Measurements from ENCODE around the gene ISOC2. TPM values are rescaled to one million over a fixed set of nuclear protein-coding genes. Genes with fewer than 3 reads are reported as not detected.
A peak's percentile ranks its signal among the peaks of the same experiment; 100 is the strongest.

ISOC2 gene
- total and polyA plus RNA-seq, 9 of the 15 experiments (the other 6 are each of a cell fraction or from before 2014, with no cell fraction given) = 1.2 to 229 (median 58.3) TPM

DNA sequence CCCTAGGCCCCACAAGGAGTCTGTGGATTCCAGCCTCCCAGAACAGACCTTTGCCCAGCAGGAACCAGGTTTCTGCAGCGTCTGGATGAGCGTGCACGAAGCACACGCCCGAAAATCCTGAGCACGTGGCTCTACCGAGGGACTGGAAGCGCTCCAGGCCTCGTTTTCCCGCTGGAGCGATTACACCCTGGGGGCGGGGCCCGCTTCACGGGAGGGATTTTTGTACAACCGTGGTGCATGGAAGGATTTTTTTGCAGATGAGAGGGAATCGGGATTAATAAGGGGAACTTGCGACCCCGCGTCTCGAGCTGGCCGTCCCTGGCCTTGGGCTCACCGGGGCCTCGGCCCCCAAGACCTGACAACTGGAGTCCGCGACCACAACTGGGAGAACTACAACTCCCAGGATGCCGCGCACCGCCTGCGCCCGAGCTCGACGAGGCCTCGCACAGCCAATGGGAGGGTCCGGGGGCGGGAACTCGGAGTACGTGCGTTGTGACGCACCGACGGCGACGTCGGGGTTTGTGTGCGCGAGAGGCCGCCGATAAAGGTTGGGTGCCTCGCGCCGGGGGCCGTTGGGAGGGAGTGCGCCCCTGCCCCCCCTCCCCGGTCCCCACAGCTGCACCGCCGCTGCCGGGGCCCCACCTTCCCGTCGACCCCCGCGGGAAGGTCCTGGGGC lies 14.8 kb upstream of the ISOC2 start, which contains the start of gene ZNF628 (continued):
- TF ChIP-seq REST (IDR thresholded peaks at IDR 0.05; ENCODE audit: borderline replicate concordance) = no peak
- TF ChIP-seq REST (CRISPR knock-in tag; IDR thresholded peaks at IDR 0.05; ENCODE audit: low read depth) = peak; percentile 78
- peak; percentile 61; the same call in 1 of the 2 replicates for TF ChIP-seq ZBTB33 (CRISPR knock-in tag; IDR thresholded peaks at IDR 0.05)
- TF ChIP-seq SRF (CRISPR knock-in tag; IDR thresholded peaks at IDR 0.05) = no peak; a peak in 1 of 4 replicates
- TF ChIP-seq, protein P1, sequence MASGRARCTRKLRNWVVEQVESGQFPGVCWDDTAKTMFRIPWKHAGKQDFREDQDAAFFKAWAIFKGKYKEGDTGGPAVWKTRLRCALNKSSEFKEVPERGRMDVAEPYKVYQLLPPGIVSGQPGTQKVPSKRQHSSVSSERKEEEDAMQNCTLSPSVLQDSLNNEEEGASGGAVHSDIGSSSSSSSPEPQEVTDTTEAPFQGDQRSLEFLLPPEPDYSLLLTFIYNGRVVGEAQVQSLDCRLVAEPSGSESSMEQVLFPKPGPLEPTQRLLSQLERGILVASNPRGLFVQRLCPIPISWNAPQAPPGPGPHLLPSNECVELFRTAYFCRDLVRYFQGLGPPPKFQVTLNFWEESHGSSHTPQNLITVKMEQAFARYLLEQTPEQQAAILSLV (tag; IDR thresholded peaks at IDR 0.05) = 0 out of 2 replicates have a peak, but pooled peaks have one; percentile 29
- TF ChIP-seq HMGN3 (IDR thresholded peaks at IDR 0.05; ENCODE audit: borderline replicate concordance, extremely low read depth, insufficient read length, low read depth, low read length) = peak; percentile 79
- 0 out of 2 replicates have a peak, but pooled peaks have one; percentile 26 for TF ChIP-seq ZNF263 (CRISPR knock-in tag; IDR thresholded peaks at IDR 0.05; ENCODE audit: borderline replicate concordance)
- TF ChIP-seq CAMTA2 (CRISPR knock-in tag; conservative IDR thresholded peaks at IDR 0.05) = peak; percentile 59; the same call in 1 of the 2 replicates
- TF ChIP-seq NUFIP1 (IDR thresholded peaks at IDR 0.05; ENCODE audit: partially characterized antibody) = no peak
- peak in 1 of 2 experiments; percentile 28; a peak in 1 of 4 replicates for TF ChIP-seq TRIM24 (IDR thresholded peaks at IDR 0.05)
- 0 out of 2 replicates have a peak, but pooled peaks have one; percentile 30 for TF ChIP-seq ZNF644 (tag; IDR thresholded peaks at IDR 0.05; ENCODE audit: low read depth)
- no peak for TF ChIP-seq ZC3H8 (IDR thresholded peaks at IDR 0.05)
- TF ChIP-seq BRF2 (IDR thresholded peaks at IDR 0.05; ENCODE audit: borderline replicate concordance, insufficient read depth, insufficient read length) = no peak
- no peak for TF ChIP-seq CBFA2T3 (IDR thresholded peaks at IDR 0.05)
- TF ChIP-seq POLR3A (IDR thresholded peaks at IDR 0.05; ENCODE audit: borderline replicate concordance, extremely low read depth, insufficient read depth, insufficient read length) = no peak
